Osteoblast (primary cell): ENCODE measurements around the gene H6PD. TPM values are rescaled to one million over a fixed set of nuclear protein-coding genes. Genes with fewer than 3 reads are reported as not detected.

ENCODE experiments used
- DNase-seq: peaks from one replicate; pipeline ENCODE4 v3.0.0; 2011; ENCODE audit warnings: low spot score, mixed read lengths; ENCODE audit not compliant: insufficient read length; ENCODE audit errors: missing footprints
- H2AFZ ChIP-seq: 2 replicates; pipeline ENCODE4 v1.6.0; 2011; ENCODE audit warnings: mild to moderate bottlenecking, low read length
- H3K27ac ChIP-seq: 2 replicates; pipeline ENCODE4 v1.5.1; 2011; ENCODE audit warnings: mild to moderate bottlenecking, low read depth, low read length, moderate library complexity
- H3K27me3 ChIP-seq: 2 replicates; pipeline ENCODE4 v1.6.0; 2012; ENCODE audit warnings: mild to moderate bottlenecking, control low read depth, inconsistent platforms, low read length, moderate library complexity; ENCODE audit not compliant: insufficient read depth
- H3K36me3 ChIP-seq: 2 replicates; pipeline ENCODE4 v1.5.1; 2011; ENCODE audit warnings: mild to moderate bottlenecking, low read length, control low read depth, moderate library complexity; ENCODE audit not compliant: insufficient read depth
- H3K4me1 ChIP-seq: 2 replicates; pipeline ENCODE4 v1.5.1; 2011; ENCODE audit warnings: mild to moderate bottlenecking, low read length, control low read depth, moderate library complexity; ENCODE audit not compliant: insufficient read depth
- H3K4me2 ChIP-seq: 2 replicates; pipeline ENCODE4 v1.6.0; 2011; ENCODE audit warnings: mild to moderate bottlenecking, low read length; ENCODE audit not compliant: insufficient read depth
- H3K4me3 ChIP-seq: fragments of 200-600 bp; sonication (generic); 3 replicates; pipeline ENCODE4 v1.5.1; 2012; ENCODE audit warnings: mild to moderate bottlenecking, low read length, inconsistent platforms; ENCODE audit not compliant: insufficient read depth
- H3K79me2 ChIP-seq: 2 replicates; pipeline ENCODE4 v1.6.0; 2012; ENCODE audit warnings: mild to moderate bottlenecking, low read length, control low read depth, inconsistent platforms; ENCODE audit not compliant: insufficient read depth
- H3K9me3 ChIP-seq: 2 replicates; pipeline ENCODE4 v1.5.1; 2011; ENCODE audit warnings: low read depth, low read length, control low read depth
- H4K20me1 ChIP-seq: 2 replicates; pipeline ENCODE4 v1.6.0; 2012; ENCODE audit warnings: mild to moderate bottlenecking, low read length, control low read depth; ENCODE audit not compliant: insufficient read depth
- total RNA-seq: library from RNA; depleted of rRNA; stranded (reverse); fragments of >200 nt; gene quantifications from 2 replicates; pipeline ENCODE4 v1.2.3, GENCODE V29; 2012
- TF ChIP-seq, protein P1 (sequence below): IDR thresholded peaks from 2 replicates; pipeline ENCODE4 v1.5.1; 2011; ENCODE audit warnings: mild to moderate bottlenecking, low read depth, low read length, moderate library complexity; ENCODE audit errors: extremely low read depth

Gene H6PD, protein sequence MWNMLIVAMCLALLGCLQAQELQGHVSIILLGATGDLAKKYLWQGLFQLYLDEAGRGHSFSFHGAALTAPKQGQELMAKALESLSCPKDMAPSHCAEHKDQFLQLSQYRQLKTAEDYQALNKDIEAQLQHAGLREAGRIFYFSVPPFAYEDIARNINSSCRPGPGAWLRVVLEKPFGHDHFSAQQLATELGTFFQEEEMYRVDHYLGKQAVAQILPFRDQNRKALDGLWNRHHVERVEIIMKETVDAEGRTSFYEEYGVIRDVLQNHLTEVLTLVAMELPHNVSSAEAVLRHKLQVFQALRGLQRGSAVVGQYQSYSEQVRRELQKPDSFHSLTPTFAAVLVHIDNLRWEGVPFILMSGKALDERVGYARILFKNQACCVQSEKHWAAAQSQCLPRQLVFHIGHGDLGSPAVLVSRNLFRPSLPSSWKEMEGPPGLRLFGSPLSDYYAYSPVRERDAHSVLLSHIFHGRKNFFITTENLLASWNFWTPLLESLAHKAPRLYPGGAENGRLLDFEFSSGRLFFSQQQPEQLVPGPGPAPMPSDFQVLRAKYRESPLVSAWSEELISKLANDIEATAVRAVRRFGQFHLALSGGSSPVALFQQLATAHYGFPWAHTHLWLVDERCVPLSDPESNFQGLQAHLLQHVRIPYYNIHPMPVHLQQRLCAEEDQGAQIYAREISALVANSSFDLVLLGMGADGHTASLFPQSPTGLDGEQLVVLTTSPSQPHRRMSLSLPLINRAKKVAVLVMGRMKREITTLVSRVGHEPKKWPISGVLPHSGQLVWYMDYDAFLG
- 45.1 and 51.4 TPM in 2 replicates for total RNA-seq

DNA sequence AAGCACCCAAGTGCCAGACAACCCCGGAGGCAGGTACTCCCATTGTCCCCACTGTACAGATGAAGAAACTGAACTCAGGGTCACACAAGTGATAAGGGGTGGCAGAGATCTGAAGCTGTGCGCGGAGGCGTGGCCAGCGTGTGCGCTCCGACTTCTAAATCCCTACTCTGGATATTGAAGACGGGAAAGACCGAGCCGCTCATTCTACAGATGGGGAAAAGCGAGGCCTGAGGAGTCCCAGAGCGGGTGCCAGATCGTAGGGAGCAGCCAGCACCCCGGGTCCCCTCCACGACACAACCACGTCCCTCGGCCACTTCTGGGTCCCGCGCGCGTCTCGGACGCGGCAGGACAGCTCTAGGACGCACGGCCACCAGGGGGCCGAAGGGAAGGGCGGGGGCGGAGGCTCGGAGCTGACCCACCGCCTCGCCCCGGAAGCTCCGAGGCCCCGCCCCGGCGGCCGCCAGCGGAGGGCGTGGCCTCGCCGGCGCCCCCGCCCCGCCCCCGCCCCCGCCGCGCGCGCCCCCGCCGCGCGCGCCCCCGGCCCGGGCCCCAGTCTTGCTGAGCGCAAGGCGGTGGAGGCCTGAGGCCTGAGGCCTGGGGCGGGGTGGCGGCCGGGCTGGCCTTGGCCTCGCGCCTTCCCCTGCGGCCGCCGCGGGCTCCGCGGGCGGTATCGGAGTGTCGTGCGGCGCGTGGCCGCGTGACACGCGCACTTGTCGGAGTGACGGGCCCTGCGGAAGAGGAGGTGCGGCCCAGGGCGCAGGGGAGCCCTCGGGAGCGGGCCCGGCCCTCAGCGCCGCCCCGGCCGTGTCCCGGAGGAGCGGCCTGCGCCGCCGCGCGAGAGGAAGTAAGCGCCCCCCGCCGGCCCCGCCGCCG is at the start of gene H6PD:
Gene H6PD, plus strand, starts transcription at position 552 of the 873 bp plus-strand sequence. CDS start 10,161 bp downstream, outside the sequence.
- peak within 1 kb of the TSS; percentile 97 for H3K27ac ChIP-seq
- peak within 1 kb of the TSS; percentile 95 for H3K4me2 ChIP-seq
- peaks cover 34% of the 10 kb centered on the region for H3K79me2 ChIP-seq
- H3K36me3 ChIP-seq, result no peaks in the 10 kb centered on the region
- no peaks in the 10 kb centered on the region for H3K9me3 ChIP-seq
- peak within 1 kb of the TSS; percentile 80 for H3K4me3 ChIP-seq
- TF ChIP-seq, protein P1, sequence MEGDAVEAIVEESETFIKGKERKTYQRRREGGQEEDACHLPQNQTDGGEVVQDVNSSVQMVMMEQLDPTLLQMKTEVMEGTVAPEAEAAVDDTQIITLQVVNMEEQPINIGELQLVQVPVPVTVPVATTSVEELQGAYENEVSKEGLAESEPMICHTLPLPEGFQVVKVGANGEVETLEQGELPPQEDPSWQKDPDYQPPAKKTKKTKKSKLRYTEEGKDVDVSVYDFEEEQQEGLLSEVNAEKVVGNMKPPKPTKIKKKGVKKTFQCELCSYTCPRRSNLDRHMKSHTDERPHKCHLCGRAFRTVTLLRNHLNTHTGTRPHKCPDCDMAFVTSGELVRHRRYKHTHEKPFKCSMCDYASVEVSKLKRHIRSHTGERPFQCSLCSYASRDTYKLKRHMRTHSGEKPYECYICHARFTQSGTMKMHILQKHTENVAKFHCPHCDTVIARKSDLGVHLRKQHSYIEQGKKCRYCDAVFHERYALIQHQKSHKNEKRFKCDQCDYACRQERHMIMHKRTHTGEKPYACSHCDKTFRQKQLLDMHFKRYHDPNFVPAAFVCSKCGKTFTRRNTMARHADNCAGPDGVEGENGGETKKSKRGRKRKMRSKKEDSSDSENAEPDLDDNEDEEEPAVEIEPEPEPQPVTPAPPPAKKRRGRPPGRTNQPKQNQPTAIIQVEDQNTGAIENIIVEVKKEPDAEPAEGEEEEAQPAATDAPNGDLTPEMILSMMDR, result peak; percentile 53
- H3K27me3 ChIP-seq, result no peaks in the 10 kb centered on the region
- H2AFZ ChIP-seq, result peak within 1 kb of the TSS; percentile 86
- peak; percentile 100 for DNase-seq
- H4K20me1 ChIP-seq, result no peaks in the 10 kb centered on the region
- peaks cover 47% of the 10 kb centered on the region for H3K4me1 ChIP-seq

DNA sequence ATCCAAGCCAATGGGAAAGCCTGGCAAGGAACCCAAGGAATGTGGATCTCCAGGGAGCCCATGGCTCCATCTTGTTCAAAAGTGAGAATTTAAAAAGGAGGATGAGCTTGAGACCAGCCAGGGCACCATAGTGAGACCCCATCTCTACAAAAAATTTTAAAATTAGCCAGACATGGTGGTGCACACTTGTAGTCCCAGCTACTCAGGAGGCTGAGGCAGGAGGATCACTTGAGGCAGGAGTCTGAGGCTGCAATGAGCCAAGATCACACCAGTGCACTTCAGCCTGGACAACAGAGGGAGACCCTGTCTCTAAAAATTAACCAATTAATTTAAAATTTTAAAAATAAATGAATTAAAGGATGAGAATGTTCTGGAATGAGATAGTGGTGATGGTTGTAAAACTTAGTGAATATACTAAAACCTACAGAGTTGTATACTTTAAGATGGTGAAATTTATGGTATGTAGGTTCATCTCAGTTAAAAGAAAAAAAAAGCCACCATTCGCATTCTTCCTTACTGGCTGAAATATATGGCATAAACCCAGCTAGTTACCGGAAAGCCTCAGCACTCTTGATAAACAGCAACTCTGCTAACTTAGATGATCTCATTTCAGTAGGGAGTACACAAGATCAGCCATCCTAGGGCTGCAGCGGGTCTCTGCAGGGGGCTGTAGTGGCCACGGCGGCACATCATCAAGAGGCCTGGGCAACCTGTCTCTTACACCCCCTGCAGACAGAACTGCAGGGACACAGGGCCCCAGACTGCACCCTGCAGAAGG is 48.3 kb upstream of the H6PD start:
- Histone ChIP-seq H3K4me2 (no peak overlapping the region), H3K9me3 (no peaks in the 10 kb centered on the region), H3K4me3 (no peak overlapping the region), H3K36me3 (peaks cover 28% of the 10 kb centered on the region), H3K4me1 (peaks cover 21% of the 10 kb centered on the region), H3K79me2 (peaks cover 91% of the 10 kb centered on the region), H2AFZ (no peak overlapping the region), H3K27me3 (no peaks in the 10 kb centered on the region), H4K20me1 (peaks cover 17% of the 10 kb centered on the region), H3K27ac (peak overlapping the region; percentile 25)
- TF ChIP-seq, protein P1, result no peak
- DNase-seq, result peak; percentile 86

DNA sequence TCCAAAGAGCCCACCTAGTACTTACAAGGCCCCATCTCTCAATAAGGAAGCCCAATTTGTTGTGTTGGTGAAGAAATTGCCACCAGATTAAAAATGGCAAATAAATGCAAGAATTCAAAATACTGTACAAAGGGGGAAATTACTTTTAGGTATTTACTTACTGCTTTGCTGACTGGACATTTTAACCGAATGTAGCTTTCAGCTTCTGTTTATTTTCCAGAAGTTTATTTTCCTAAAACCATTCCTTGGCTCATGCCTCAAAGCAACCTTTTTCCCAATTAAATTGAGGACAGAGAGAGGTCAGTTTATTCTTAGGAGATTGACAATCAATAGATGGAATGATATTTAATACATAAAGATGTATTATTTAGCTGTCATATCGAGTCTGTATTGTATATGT is 47.6 kb upstream of the H6PD start:
- Histone ChIP-seq H3K4me2 (no peak overlapping the region), H3K4me3 (no peak overlapping the region), H3K27me3 (no peaks in the 10 kb centered on the region), H3K4me1 (peaks cover 18% of the 10 kb centered on the region), H3K27ac (no peak overlapping the region), H3K36me3 (peaks cover 28% of the 10 kb centered on the region), H3K9me3 (no peaks in the 10 kb centered on the region), H4K20me1 (peaks cover 17% of the 10 kb centered on the region), H2AFZ (no peak overlapping the region), H3K79me2 (peaks cover 91% of the 10 kb centered on the region)
- no peak for DNase-seq
- TF ChIP-seq, protein P1, result no peak
